Fibroblast of lung (primary cell): ENCODE results near the gene ID1. TPM values are rescaled to one million over a fixed set of nuclear protein-coding genes. Genes with fewer than 3 reads are reported as not detected.

Source experiments
- DNase-seq, 2 donors: peaks; one replicate each; pipeline versions ENCODE4 v3.0.0 to v3.0.0-alpha.2; 2010; ENCODE audit warnings: low read depth in 2 of 2
- H2AFZ ChIP-seq: 2 replicates; pipeline ENCODE4 v1.5.1; 2012; ENCODE audit warnings: low read length, control low read depth, inconsistent platforms
- H3K27ac ChIP-seq: 2 replicates; pipeline ENCODE4 v1.5.1; 2011; ENCODE audit warnings: low read length, control low read depth; ENCODE audit not compliant: insufficient read depth
- H3K27me3 ChIP-seq: 2 replicates; pipeline ENCODE4 v1.5.1; 2011; ENCODE audit warnings: mild to moderate bottlenecking, low read length; ENCODE audit not compliant: control insufficient read depth, insufficient read depth
- H3K36me3 ChIP-seq: 2 replicates; pipeline ENCODE4 v1.5.1; 2011; ENCODE audit warnings: low read length; ENCODE audit not compliant: control insufficient read depth, insufficient read depth
- H3K4me1 ChIP-seq: 2 replicates; pipeline ENCODE4 v1.5.1; 2011; ENCODE audit warnings: low read length; ENCODE audit not compliant: control insufficient read depth, insufficient read depth; ENCODE audit errors: extremely low read depth
- H3K4me2 ChIP-seq: 2 replicates; pipeline ENCODE4 v1.5.1; 2011; ENCODE audit warnings: low read length, control low read depth; ENCODE audit not compliant: insufficient read depth; ENCODE audit errors: extremely low read depth
- H3K4me3 ChIP-seq, 4 experiments: fragments of 200-600 bp in 1 of 4; sonication (generic) in 1 of 4; replicated peaks in 1 of 4; 2 replicates each; pipeline ENCODE4 v1.5.1; 2011 to 2016; ENCODE audit warnings: low read length in 4 of 4, low read depth in 3 of 4, mild to moderate bottlenecking in 3 of 4, control low read depth in 2 of 4, inconsistent platforms in 1 of 4, mixed read lengths in 1 of 4; ENCODE audit not compliant: insufficient read depth in 1 of 4; ENCODE audit errors: control extremely low read depth in 1 of 4
- H3K79me2 ChIP-seq: 2 replicates; pipeline ENCODE4 v1.5.1; 2012; ENCODE audit warnings: mild to moderate bottlenecking, low read length, inconsistent platforms; ENCODE audit not compliant: control insufficient read depth, insufficient read depth
- H3K9ac ChIP-seq: 2 replicates; pipeline ENCODE4 v1.5.1; 2011; ENCODE audit warnings: mild to moderate bottlenecking, low read length, control low read depth; ENCODE audit not compliant: insufficient read depth
- H3K9me3 ChIP-seq: 2 replicates; pipeline ENCODE4 v1.5.1; 2012; ENCODE audit warnings: low read depth, low read length; ENCODE audit not compliant: control insufficient read depth, insufficient read depth
- H4K20me1 ChIP-seq: 2 replicates; pipeline ENCODE4 v1.5.1; 2011; ENCODE audit warnings: low read length; ENCODE audit not compliant: control insufficient read depth, insufficient read depth; ENCODE audit errors: extremely low read depth
- EZH2 ChIP-seq: IDR thresholded peaks from 2 replicates; pipeline ENCODE4 v1.5.1; 2012; ENCODE audit warnings: low read length, control low read depth, mild to moderate bottlenecking; ENCODE audit errors: missing control alignments
- polyA plus RNA-seq, 2 donors: library from polyadenylated mRNA; depleted of rRNA in 1 of 2; stranded (reverse) in 1 of 2; unstranded in 1 of 2; fragments of >200 nt; gene quantifications; 2 replicates each; pipeline ENCODE4 v1.2.1, GENCODE V29; 2011 to 2012; ENCODE audit warnings: missing spikeins in 1 of 2
- total RNA-seq: library from RNA; depleted of rRNA; stranded (reverse); fragments of >200 nt; gene quantifications from 2 replicates; pipeline ENCODE4 v1.2.1, GENCODE V29; 2014
- TF ChIP-seq, protein P1 (sequence below), 2 donors: IDR thresholded peaks in 1 of 2; conservative IDR thresholded peaks in 1 of 2; 1 replicate in 1 of 2; 2 replicates in 1 of 2; pipeline ENCODE4 v1.5.1; 2011 to 2012; ENCODE audit warnings: low read length in 2 of 2, control low read depth in 1 of 2, inconsistent platforms in 1 of 2, low read depth in 1 of 2, mild to moderate bottlenecking in 1 of 2

ID1 gene
- total and polyA plus RNA-seq, 2 donors (not counting 1 experiment from before 2014, with no cell fraction given) = 14.5 to 27.4 TPM

DNA sequence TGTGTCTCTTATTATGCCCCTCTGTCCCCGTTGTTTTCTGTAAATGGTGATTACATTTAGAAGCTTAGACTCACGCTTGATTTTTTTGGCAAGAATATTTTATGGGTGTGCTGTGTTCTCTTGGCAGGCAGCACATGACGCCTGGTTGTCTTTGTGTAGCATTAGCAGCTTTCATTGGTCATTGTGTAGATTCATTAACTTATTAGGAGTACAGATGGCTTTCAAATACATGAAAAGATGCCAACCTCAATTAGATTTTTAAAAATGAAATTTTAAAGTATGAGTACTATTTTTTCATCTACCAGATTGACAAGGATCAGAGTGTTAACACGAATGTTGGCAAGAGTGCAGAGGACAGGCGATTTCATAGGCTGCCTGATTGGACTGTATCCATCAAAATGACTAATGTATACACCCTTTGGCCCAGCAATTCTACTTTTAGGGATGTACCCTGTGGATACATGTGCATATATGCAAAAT, 47.9 kb downstream of the ID1 start:
- no peaks in the 10 kb centered on the region for H3K36me3 ChIP-seq
- H3K4me1 ChIP-seq = peaks cover 2% of the 10 kb centered on the region
- no peak overlapping the region for H2AFZ ChIP-seq
- H3K27me3 ChIP-seq = no peaks in the 10 kb centered on the region
- no peaks in the 10 kb centered on the region for H3K9me3 ChIP-seq
- H3K9ac ChIP-seq = no peak overlapping the region
- peak overlapping the region; percentile 16 for H3K27ac ChIP-seq
- H3K4me2 ChIP-seq = peak overlapping the region; percentile 71
- no peaks in the 10 kb centered on the region for H4K20me1 ChIP-seq
- TF ChIP-seq EZH2 = no peak
- TF ChIP-seq, protein P1, sequence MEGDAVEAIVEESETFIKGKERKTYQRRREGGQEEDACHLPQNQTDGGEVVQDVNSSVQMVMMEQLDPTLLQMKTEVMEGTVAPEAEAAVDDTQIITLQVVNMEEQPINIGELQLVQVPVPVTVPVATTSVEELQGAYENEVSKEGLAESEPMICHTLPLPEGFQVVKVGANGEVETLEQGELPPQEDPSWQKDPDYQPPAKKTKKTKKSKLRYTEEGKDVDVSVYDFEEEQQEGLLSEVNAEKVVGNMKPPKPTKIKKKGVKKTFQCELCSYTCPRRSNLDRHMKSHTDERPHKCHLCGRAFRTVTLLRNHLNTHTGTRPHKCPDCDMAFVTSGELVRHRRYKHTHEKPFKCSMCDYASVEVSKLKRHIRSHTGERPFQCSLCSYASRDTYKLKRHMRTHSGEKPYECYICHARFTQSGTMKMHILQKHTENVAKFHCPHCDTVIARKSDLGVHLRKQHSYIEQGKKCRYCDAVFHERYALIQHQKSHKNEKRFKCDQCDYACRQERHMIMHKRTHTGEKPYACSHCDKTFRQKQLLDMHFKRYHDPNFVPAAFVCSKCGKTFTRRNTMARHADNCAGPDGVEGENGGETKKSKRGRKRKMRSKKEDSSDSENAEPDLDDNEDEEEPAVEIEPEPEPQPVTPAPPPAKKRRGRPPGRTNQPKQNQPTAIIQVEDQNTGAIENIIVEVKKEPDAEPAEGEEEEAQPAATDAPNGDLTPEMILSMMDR (conservative IDR thresholded peaks at IDR 0.05 in 1 of 2, IDR thresholded peaks at IDR 0.05 in 1 of 2; ENCODE audit: low read depth in 1 of 2, low read length in 2 of 2) = no peak
- H3K4me3 ChIP-seq = no peak overlapping the region
- DNase-seq = peak; percentile 34 to 86
- no peaks in the 10 kb centered on the region for H3K79me2 ChIP-seq

DNA sequence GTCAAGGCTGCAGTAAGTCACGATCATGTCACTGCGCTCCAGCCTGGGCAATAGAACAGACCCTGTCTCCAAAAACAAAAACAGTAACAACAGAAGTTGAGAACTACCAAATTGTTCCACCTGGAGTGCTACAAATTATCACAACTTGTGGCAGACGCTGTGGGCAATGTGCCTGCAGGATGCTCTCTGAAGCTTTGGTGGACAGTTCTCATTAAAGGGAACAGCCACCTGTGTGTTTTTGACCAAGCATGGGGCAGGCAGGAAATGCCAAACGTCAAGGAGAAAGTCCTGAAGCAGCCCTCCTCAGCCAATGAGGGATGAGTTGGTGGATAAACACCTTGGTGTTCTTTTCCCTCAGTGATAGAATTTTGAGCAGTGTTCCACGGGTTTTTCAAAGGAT, 48.5 kb downstream of the ID1 start:
- DNase-seq = no peak
- H3K4me2 ChIP-seq = peak overlapping the region; percentile 32

DNA sequence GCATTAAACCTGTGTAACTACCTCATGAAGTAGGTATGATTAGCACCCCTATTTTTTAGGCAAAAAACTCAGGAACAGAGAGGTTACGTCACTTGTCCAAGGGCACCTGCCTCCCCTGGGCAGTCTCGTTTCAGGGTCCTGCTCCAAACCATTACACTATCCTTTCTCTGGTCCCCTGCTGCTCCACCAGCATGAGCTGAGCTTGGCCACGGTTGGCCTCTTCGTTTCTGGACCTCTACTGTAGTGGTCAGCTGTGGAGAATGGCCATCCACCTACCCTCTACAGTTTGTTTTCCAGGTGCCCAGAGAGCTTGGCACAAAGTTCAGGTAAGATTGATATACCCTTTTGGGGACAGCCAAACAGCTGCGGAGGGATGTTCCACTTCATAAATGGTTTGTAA, 49.4 kb downstream of the ID1 start:
- H4K20me1 ChIP-seq = no peaks in the 10 kb centered on the region
- no peaks in the 10 kb centered on the region for H3K9me3 ChIP-seq
- no peaks in the 10 kb centered on the region for H3K79me2 ChIP-seq
- H3K27me3 ChIP-seq = no peaks in the 10 kb centered on the region
- no peak overlapping the region for H3K4me3 ChIP-seq
- DNase-seq = no peak
- H3K4me2 ChIP-seq = no peak overlapping the region
- H3K4me1 ChIP-seq = peaks cover 2% of the 10 kb centered on the region
- H3K9ac ChIP-seq = no peak overlapping the region
- H2AFZ ChIP-seq = no peak overlapping the region
- H3K27ac ChIP-seq = no peak overlapping the region
- TF ChIP-seq EZH2 = no peak
- H3K36me3 ChIP-seq = no peaks in the 10 kb centered on the region

More for the DNA sequence above, 48.5 kb downstream of the ID1 start:
- H3K36me3 ChIP-seq = no peaks in the 10 kb centered on the region
- peaks cover 2% of the 10 kb centered on the region for H3K4me1 ChIP-seq
- H3K9ac ChIP-seq = no peak overlapping the region
- no peaks in the 10 kb centered on the region for H3K27me3 ChIP-seq
- H3K9me3 ChIP-seq = no peaks in the 10 kb centered on the region
- H3K4me3 ChIP-seq = no peak overlapping the region
- no peaks in the 10 kb centered on the region for H3K79me2 ChIP-seq
- H3K27ac ChIP-seq = no peak overlapping the region
- no peak for TF ChIP-seq EZH2
- TF ChIP-seq, protein P1 (conservative IDR thresholded peaks at IDR 0.05 in 1 of 2, IDR thresholded peaks at IDR 0.05 in 1 of 2; ENCODE audit: low read depth in 1 of 2, low read length in 2 of 2) = no peak
- no peak overlapping the region for H2AFZ ChIP-seq
- no peaks in the 10 kb centered on the region for H4K20me1 ChIP-seq

Other genes with a start within 250 kb of the ID1 start
- gene DEFB118, start 236.7 kb upstream of the ID1 start, total RNA-seq = not detected in 2 replicates
- gene DEFB118, start 236.7 kb upstream of the ID1 start, polyA plus RNA-seq = not detected in 2 replicates
- gene DEFB119, start 214.7 kb upstream of the ID1 start, total RNA-seq = not detected in 2 replicates
- gene DEFB119, start 214.7 kb upstream of the ID1 start, polyA plus RNA-seq = not detected in 2 replicates
- gene DEFB121, start 199.1 kb upstream of the ID1 start, total RNA-seq = not detected in 2 replicates
- gene DEFB121, start 199.1 kb upstream of the ID1 start, polyA plus RNA-seq = not detected in 2 replicates
- gene DEFB123, start 164.7 kb upstream of the ID1 start, total RNA-seq = not detected in 2 replicates
- gene DEFB123, start 164.7 kb upstream of the ID1 start, polyA plus RNA-seq = not detected in 2 replicates
- not detected in 2 replicates for gene DEFB124, start 130.2 kb upstream of the ID1 start, total RNA-seq
- gene DEFB124, start 130.2 kb upstream of the ID1 start, polyA plus RNA-seq = not detected in 2 replicates
- gene REM1, start 130.0 kb upstream of the ID1 start, total RNA-seq = not detected in 2 replicates
- not detected in 2 replicates for gene REM1, start 130.0 kb upstream of the ID1 start, polyA plus RNA-seq
- 41.9 and 52.5 TPM in 2 replicates for gene HM13, start 90.8 kb upstream of the ID1 start, total RNA-seq
- 153 and 157 TPM in 2 replicates for gene HM13, start 90.8 kb upstream of the ID1 start, polyA plus RNA-seq
- not detected in 2 replicates for gene COX4I2, start 32.6 kb downstream of the ID1 start, total RNA-seq
- not detected in 2 replicates for gene COX4I2, start 32.6 kb downstream of the ID1 start, polyA plus RNA-seq
- gene BCL2L1, start 117.6 kb downstream of the ID1 start, total RNA-seq = 50.8 and 77.1 TPM in 2 replicates
- 61.8 and 107 TPM in 2 replicates for gene BCL2L1, start 117.6 kb downstream of the ID1 start, polyA plus RNA-seq
- gene TPX2, start 134.0 kb downstream of the ID1 start, total RNA-seq = 5.4 and 21.0 TPM in 2 replicates
- 19.9 and 72.2 TPM in 2 replicates for gene TPX2, start 134.0 kb downstream of the ID1 start, polyA plus RNA-seq
- under 0.01 TPM in 1 of 2 replicates, not detected in the other for gene MYLK2, start 214.1 kb downstream of the ID1 start, total RNA-seq
- 0.03 TPM in 1 of 2 replicates, not detected in the other for gene MYLK2, start 214.1 kb downstream of the ID1 start, polyA plus RNA-seq
- under 0.01 TPM in 1 of 2 replicates, not detected in the other for gene FOXS1, start 240.3 kb downstream of the ID1 start, total RNA-seq
- gene FOXS1, start 240.3 kb downstream of the ID1 start, polyA plus RNA-seq = not detected in 2 replicates